Hepatocyte (in vitro differentiated cells): ENCODE measurements around the gene ADAMTS9.

Experiments used
- CTCF ChIP-seq: fragments of 200-600 bp; sonication (generic); IDR thresholded peaks from 2 replicates; pipeline ENCODE4 v1.5.1; 2016; ENCODE audit warnings: antibody characterized with exemption, mild to moderate bottlenecking; ENCODE audit not compliant: poor library complexity
- EZH2 ChIP-seq: fragments of 200-600 bp; sonication (generic); IDR thresholded peaks from 2 replicates; pipeline ENCODE4 v1.6.1; 2016; ENCODE audit warnings: antibody characterized with exemption, mild to moderate bottlenecking, borderline replicate concordance

DNA sequence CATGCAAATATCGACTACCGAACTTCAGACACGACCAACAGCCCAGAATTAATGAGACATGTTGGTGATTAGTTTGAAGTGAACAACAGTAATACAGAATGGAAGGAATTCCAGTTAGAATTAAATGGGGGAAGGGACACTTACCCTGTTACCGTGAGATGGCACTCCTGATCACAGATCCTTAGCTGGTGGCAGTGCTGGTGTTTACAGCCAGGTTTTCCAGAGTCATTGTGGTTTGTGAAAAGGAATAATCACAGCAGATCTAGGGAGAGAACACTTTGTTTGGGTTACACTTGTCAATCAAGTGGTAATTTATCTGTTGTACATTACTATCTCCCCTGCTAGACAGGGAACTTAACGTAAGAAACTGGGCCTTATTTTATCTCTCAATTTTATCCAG lies 217.4 kb downstream of the ADAMTS9 start:
- TF ChIP-seq CTCF = no peak
- no peak for TF ChIP-seq EZH2
